Measurements from ENCODE around the gene TRAF7. TPM values are rescaled to one million over a fixed set of nuclear protein-coding genes. Genes with fewer than 3 reads are reported as not detected.

Gene TRAF7
- total and polyA plus RNA-seq, 2 of the 13 experiments (the other 11 are each of a cell fraction or from before 2014, with no cell fraction given) = 47.9 to 65.6 TPM

DNA sequence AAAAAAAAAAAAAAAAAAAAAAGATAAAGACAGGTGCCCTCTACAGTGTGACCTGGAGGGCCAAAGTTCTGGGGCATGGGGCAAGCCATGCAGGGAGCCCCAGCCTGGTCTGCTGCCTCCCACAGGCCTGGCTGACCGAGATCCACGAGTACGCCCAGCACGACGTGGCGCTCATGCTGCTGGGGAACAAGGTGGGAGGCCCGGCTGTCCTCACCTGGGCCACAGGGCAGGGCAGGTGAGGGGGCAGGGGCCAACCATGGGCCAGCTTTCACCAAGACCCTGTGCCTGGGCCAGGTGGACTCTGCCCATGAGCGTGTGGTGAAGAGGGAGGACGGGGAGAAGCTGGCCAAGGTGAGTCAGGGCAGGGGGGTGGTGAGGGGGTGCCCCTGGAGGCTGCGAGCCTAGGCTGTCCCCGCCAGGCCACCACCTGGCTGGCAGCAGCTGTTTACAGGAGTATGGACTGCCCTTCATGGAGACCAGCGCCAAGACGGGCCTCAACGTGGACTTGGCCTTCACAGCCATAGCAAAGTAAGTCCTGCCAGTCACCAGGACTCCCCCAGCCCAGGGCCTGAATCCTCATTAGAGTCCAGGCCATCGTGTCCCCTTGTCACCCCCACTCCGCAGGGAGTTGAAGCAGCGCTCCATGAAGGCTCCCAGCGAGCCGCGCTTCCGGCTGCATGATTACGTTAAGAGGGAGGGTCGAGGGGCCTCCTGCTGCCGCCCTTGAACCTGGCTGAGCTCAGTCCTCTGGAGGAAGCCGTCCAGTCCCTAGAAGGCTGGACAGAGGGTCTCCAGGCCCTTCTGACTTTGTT is 2.7 kb upstream of the TRAF7 start (continued):
- TF ChIP-seq ZBTB7A (CRISPR knock-in tag; IDR thresholded peaks at IDR 0.05) = 0 out of 2 replicates have a peak, but pooled peaks have one; percentile 59
- TF ChIP-seq ZNF205 (CRISPR knock-in tag; IDR thresholded peaks at IDR 0.05) = no peak; the same call in 1 of the 2 replicates
- TF ChIP-seq TCF12 (IDR thresholded peaks at IDR 0.05) = no peak
- TF ChIP-seq TCF12 (CRISPR knock-in tag; IDR thresholded peaks at IDR 0.05) = no peak
- TF ChIP-seq ZNF589 (CRISPR knock-in tag; conservative IDR thresholded peaks at IDR 0.05) = peak; percentile 57; the same call in 1 of the 2 replicates
- TF ChIP-seq RXRA (CRISPR knock-in tag; IDR thresholded peaks at IDR 0.05) = peak; percentile 38; the same call in 1 of the 2 replicates
- TF ChIP-seq ZNF607 (CRISPR knock-in tag; IDR thresholded peaks at IDR 0.05; ENCODE audit: borderline replicate concordance) = 0 out of 2 replicates have a peak, but pooled peaks have one; percentile 3
- TF ChIP-seq, protein P1, sequence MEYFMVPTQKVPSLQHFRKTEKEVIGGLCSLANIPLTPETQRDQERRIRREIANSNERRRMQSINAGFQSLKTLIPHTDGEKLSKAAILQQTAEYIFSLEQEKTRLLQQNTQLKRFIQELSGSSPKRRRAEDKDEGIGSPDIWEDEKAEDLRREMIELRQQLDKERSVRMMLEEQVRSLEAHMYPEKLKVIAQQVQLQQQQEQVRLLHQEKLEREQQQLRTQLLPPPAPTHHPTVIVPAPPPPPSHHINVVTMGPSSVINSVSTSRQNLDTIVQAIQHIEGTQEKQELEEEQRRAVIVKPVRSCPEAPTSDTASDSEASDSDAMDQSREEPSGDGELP (IDR thresholded peaks at IDR 0.05; ENCODE audit: borderline replicate concordance, low read depth) = peak; percentile 27; the same call in 1 of the 2 replicates
- TF ChIP-seq ZSCAN21 (CRISPR knock-in tag; IDR thresholded peaks at IDR 0.05; ENCODE audit: borderline replicate concordance) = no peak; the same call in 1 of the 2 replicates
- no peak for TF ChIP-seq ASH2L (IDR thresholded peaks at IDR 0.05; ENCODE audit: insufficient read length, low read depth, low read length)
- TF ChIP-seq ZNF234 (CRISPR knock-in tag; conservative IDR thresholded peaks at IDR 0.05) = 0 out of 2 replicates have a peak, but pooled peaks have one; percentile 15
- 0 out of 2 replicates have a peak, but pooled peaks have one; percentile 7 for TF ChIP-seq WIZ (CRISPR knock-in tag; IDR thresholded peaks at IDR 0.05)
- TF ChIP-seq GFI1 (CRISPR knock-in tag; IDR thresholded peaks at IDR 0.05; ENCODE audit: borderline replicate concordance) = peak; percentile 49; the same call in 1 of the 2 replicates
- TF ChIP-seq ZNF501 (CRISPR knock-in tag; IDR thresholded peaks at IDR 0.05) = peak; percentile 51; the same call in 1 of the 2 replicates
- 0 out of 2 replicates have a peak, but pooled peaks have one; percentile 41 for TF ChIP-seq ZNF790 (CRISPR knock-in tag; IDR thresholded peaks at IDR 0.05; ENCODE audit: borderline replicate concordance)
- TF ChIP-seq SIN3A (IDR thresholded peaks at IDR 0.05; ENCODE audit: borderline replicate concordance, low read depth, low read length) = no peak
- TF ChIP-seq CCDC6 (CRISPR knock-in tag; IDR thresholded peaks at IDR 0.05) = 0 out of 2 replicates have a peak, but pooled peaks have one; percentile 35
- no peak for TF ChIP-seq ADNP (CRISPR knock-in tag; IDR thresholded peaks at IDR 0.05)
- TF ChIP-seq ISL2 (CRISPR knock-in tag; IDR thresholded peaks at IDR 0.05) = no peak
- TF ChIP-seq ZNF883 (CRISPR knock-in tag; IDR thresholded peaks at IDR 0.05; ENCODE audit: not compliant biosample characterization) = peak; percentile 0
- 0 out of 2 replicates have a peak, but pooled peaks have one; percentile 1 for TF ChIP-seq CEBPG (CRISPR knock-in tag; IDR thresholded peaks at IDR 0.05)
- peak; percentile 49; the same call in 1 of the 2 replicates for TF ChIP-seq KDM2A (CRISPR knock-in tag; IDR thresholded peaks at IDR 0.05; ENCODE audit: borderline replicate concordance, low read depth)
- TF ChIP-seq, protein P2, sequence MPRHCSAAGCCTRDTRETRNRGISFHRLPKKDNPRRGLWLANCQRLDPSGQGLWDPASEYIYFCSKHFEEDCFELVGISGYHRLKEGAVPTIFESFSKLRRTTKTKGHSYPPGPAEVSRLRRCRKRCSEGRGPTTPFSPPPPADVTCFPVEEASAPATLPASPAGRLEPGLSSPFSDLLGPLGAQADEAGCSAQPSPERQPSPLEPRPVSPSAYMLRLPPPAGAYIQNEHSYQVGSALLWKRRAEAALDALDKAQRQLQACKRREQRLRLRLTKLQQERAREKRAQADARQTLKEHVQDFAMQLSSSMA (CRISPR knock-in tag; IDR thresholded peaks at IDR 0.05) = no peak
- peak; percentile 77; the same call in 1 of the 2 replicates for TF ChIP-seq ESRRA (CRISPR knock-in tag; IDR thresholded peaks at IDR 0.05; ENCODE audit: low read depth)
- peak; percentile 79; the same call in 1 of the 2 replicates for TF ChIP-seq ZNF788 (CRISPR knock-in tag; IDR thresholded peaks at IDR 0.05; ENCODE audit: borderline replicate concordance)
- TF ChIP-seq ZNF510 (CRISPR knock-in tag; IDR thresholded peaks at IDR 0.05; ENCODE audit: low read depth) = 0 out of 2 replicates have a peak, but pooled peaks have one; percentile 2
- 0 out of 2 replicates have a peak, but pooled peaks have one; percentile 54 for TF ChIP-seq ZNF747 (CRISPR knock-in tag; IDR thresholded peaks at IDR 0.05; ENCODE audit: borderline replicate concordance)
- peak; percentile 41 for TF ChIP-seq POLR2G (IDR thresholded peaks at IDR 0.05; ENCODE audit: low read depth, low read length)
- 0 out of 2 replicates have a peak, but pooled peaks have one; percentile 18 for TF ChIP-seq ZNF317 (CRISPR knock-in tag; IDR thresholded peaks at IDR 0.05)
